ENCODE results near the gene HPSE2.

HPSE2 gene

DNA sequence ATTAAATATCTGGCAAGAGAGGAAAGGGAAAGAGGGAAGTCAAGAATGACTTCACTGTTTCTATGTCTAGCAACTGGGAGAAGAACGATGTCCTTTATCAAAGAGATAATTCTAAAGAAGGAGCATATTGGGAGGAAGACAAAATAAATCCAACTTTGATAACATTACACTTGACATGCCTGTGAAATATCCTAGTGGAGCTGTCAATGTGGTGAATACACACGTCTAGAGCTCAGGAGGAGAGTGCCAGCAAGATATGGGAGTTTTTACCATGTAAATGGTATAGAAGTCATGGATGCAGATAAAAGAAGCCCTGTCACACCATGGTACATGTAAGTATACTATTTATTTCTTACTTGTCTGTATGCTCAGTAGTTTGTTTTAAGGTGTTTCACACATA is 356.7 kb downstream of the HPSE2 start:
- no peak for DNase-seq (ENCODE audit: low read depth)
- TF ChIP-seq, protein P1, sequence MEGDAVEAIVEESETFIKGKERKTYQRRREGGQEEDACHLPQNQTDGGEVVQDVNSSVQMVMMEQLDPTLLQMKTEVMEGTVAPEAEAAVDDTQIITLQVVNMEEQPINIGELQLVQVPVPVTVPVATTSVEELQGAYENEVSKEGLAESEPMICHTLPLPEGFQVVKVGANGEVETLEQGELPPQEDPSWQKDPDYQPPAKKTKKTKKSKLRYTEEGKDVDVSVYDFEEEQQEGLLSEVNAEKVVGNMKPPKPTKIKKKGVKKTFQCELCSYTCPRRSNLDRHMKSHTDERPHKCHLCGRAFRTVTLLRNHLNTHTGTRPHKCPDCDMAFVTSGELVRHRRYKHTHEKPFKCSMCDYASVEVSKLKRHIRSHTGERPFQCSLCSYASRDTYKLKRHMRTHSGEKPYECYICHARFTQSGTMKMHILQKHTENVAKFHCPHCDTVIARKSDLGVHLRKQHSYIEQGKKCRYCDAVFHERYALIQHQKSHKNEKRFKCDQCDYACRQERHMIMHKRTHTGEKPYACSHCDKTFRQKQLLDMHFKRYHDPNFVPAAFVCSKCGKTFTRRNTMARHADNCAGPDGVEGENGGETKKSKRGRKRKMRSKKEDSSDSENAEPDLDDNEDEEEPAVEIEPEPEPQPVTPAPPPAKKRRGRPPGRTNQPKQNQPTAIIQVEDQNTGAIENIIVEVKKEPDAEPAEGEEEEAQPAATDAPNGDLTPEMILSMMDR (IDR thresholded peaks at IDR 0.05; ENCODE audit: low read depth, low read length) = no peak
- TF ChIP-seq, protein P2, sequence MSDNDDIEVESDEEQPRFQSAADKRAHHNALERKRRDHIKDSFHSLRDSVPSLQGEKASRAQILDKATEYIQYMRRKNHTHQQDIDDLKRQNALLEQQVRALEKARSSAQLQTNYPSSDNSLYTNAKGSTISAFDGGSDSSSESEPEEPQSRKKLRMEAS (IDR thresholded peaks at IDR 0.05; ENCODE audit: low read depth, low read length) = no peak
- H3K4me3 ChIP-seq (ENCODE audit: low read depth, low read length) = no peak overlapping the region

DNA sequence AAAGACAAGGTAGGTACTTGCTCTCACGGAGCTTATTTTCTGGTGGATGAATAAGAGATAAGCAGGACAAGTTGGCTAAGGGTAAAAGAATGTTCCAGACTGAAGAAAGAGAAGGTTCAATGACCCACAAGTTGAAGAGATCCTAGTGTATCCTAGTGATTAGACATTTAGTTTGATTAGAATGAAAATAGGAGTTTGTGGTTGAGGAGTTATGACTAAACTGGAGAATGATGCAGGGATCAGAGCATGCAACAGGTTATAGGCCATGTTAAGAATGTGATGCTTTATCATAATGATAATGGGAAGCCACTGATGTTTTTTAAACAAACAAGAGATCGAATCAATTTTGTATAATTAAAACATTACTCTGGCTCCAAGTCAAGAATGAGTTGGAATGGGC is 357.2 kb downstream of the HPSE2 start:
- H3K4me3 ChIP-seq (ENCODE audit: low read depth, low read length) = no peak overlapping the region
- no peak for DNase-seq (ENCODE audit: low read depth)
- TF ChIP-seq, protein P1 (IDR thresholded peaks at IDR 0.05; ENCODE audit: low read depth, low read length) = no peak
- TF ChIP-seq, protein P2 (IDR thresholded peaks at IDR 0.05; ENCODE audit: low read depth, low read length) = no peak
- TF ChIP-seq MYC (IDR thresholded peaks at IDR 0.05; ENCODE audit: low read depth, low read length) (no peak), POLR2A (IDR thresholded peaks at IDR 0.05; ENCODE audit: extremely low read depth, insufficient read length) (no peak)

DNA sequence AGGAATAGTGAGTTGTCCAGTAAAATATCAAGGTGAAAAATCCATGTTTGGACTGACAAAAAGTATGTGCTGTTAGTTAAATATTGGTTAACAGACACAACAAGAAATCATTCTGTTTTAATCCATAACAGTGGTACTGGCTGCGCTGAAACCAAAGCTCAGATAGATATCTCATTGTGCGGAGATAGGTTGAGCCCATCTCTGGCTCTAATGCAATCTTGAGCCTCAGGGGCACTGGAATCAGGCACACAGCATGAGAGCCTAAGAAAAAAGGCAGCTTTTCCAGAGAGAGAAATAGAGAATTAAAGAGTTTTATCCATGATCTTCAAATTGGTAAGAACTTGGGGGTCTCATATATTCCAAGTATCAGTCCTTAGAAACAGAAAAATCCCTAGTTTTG is 373.7 kb downstream of the HPSE2 start:
- no peak overlapping the region for H3K4me3 ChIP-seq (ENCODE audit: low read depth, low read length)
- TF ChIP-seq, protein P2 (IDR thresholded peaks at IDR 0.05; ENCODE audit: low read depth, low read length) = no peak
- TF ChIP-seq POLR2A (IDR thresholded peaks at IDR 0.05; ENCODE audit: extremely low read depth, insufficient read length) (no peak), MYC (IDR thresholded peaks at IDR 0.05; ENCODE audit: low read depth, low read length) (no peak)
- TF ChIP-seq, protein P1 (IDR thresholded peaks at IDR 0.05; ENCODE audit: low read depth, low read length) = no peak

DNA sequence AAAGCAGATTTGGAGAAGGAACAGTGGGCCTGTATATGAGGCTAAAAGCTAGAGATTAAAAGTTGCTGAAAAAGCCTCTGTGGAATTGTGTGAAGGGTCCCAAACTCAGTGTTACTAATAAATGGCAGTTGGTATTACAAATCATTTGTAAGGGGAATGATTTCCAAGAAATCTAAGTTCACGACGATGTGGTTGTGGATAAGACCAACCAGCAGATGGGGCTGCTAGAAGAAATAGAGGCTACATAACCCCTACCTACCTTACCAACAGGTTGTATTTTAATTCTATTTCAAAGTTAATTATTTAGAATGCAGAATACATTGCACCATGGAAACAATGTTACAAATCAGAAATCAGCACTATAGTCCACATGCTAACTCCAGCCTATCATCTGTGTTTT is 377.1 kb downstream of the HPSE2 start:
- H3K4me3 ChIP-seq (ENCODE audit: low read depth, low read length) = no peak overlapping the region
- TF ChIP-seq POLR2A (IDR thresholded peaks at IDR 0.05; ENCODE audit: extremely low read depth, insufficient read length) (no peak), MYC (IDR thresholded peaks at IDR 0.05; ENCODE audit: low read depth, low read length) (no peak)
- TF ChIP-seq, protein P1 (IDR thresholded peaks at IDR 0.05; ENCODE audit: low read depth, low read length) = no peak
- TF ChIP-seq, protein P2 (IDR thresholded peaks at IDR 0.05; ENCODE audit: low read depth, low read length) = no peak
- DNase-seq (ENCODE audit: low read depth) = peak; percentile 16

More for the DNA sequence above, 373.7 kb downstream of the HPSE2 start:
- DNase-seq (ENCODE audit: low read depth) = no peak

DNA sequence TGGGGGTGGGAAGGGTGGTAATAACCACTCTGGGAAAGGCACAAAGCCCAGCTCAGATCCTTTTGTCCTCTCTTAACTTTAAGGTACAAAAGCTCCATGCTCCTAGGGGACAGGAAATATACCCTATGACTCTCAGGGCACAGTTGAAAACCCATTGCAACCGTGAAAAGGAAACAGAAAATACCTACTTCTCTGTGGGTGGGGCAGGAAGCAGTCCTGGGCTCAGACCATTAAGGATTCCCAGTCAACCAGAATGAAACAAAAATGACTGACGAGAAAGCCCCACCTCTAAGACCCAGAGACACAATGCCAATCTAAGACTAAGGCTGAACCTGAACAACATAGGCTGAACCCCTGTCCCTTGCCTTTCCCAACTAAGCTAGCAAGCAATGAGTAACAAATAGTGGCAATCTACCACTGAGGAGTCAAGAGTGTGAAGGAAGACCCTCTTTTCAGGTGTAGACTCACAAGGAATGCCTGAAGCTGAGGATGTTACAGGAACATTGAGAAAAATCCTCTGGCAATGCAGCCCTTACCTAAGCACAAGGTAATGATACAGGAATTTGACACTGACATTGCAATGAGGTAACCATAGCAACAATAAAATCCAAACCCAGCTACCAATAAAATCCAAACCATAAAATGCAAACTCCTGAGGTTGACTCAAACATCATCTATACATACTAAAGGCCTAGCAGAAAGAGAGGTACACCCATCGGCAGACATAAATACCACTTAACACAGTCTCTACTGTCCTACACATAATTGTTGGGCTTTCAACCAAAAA is 380.1 kb downstream of the HPSE2 start:
- H3K4me3 ChIP-seq (ENCODE audit: low read depth, low read length) = no peak overlapping the region
- TF ChIP-seq POLR2A (IDR thresholded peaks at IDR 0.05; ENCODE audit: extremely low read depth, insufficient read length) (no peak), MYC (IDR thresholded peaks at IDR 0.05; ENCODE audit: low read depth, low read length) (no peak)
- TF ChIP-seq, protein P1 (IDR thresholded peaks at IDR 0.05; ENCODE audit: low read depth, low read length) = no peak
- TF ChIP-seq, protein P2 (IDR thresholded peaks at IDR 0.05; ENCODE audit: low read depth, low read length) = no peak
- no peak for DNase-seq (ENCODE audit: low read depth)
